Measurements from ENCODE around the gene TXN.

DNA sequence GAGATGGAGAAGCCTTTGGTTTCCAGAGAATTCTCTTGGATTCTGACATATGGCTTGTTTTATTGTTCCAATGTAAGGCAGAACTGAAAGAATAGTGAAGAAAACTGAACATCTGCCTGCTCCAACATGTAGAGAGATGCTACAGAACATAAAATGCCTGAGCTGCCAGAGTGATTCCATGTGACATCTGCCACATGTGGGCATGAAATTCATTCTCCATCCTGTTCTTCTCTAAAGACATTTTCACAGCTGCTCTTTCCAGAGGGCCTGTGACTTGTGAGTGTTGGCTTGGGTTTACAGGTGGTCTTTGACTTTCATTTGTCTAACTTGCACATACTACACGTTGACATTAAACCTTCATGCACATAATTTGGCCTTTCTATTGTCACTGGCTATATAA, 33.7 kb upstream of the TXN start:
- TF ChIP-seq, protein P1, sequence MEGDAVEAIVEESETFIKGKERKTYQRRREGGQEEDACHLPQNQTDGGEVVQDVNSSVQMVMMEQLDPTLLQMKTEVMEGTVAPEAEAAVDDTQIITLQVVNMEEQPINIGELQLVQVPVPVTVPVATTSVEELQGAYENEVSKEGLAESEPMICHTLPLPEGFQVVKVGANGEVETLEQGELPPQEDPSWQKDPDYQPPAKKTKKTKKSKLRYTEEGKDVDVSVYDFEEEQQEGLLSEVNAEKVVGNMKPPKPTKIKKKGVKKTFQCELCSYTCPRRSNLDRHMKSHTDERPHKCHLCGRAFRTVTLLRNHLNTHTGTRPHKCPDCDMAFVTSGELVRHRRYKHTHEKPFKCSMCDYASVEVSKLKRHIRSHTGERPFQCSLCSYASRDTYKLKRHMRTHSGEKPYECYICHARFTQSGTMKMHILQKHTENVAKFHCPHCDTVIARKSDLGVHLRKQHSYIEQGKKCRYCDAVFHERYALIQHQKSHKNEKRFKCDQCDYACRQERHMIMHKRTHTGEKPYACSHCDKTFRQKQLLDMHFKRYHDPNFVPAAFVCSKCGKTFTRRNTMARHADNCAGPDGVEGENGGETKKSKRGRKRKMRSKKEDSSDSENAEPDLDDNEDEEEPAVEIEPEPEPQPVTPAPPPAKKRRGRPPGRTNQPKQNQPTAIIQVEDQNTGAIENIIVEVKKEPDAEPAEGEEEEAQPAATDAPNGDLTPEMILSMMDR (IDR thresholded peaks at IDR 0.05; ENCODE audit: low read depth, low read length), result no peak
- TF ChIP-seq, protein P2, sequence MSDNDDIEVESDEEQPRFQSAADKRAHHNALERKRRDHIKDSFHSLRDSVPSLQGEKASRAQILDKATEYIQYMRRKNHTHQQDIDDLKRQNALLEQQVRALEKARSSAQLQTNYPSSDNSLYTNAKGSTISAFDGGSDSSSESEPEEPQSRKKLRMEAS (IDR thresholded peaks at IDR 0.05; ENCODE audit: low read depth, low read length), result no peak
- no peak for TF ChIP-seq POLR2A (IDR thresholded peaks at IDR 0.05; ENCODE audit: extremely low read depth, insufficient read length)
